Brain microvascular endothelial cell (primary cell): ENCODE data around the gene STK26.

ENCODE experiments used
- DNase-seq: peaks from one replicate; pipeline ENCODE4 v3.0.0-alpha.2; 2020
- H3K27ac ChIP-seq: fragments of 250-450 bp; sonication (Bioruptor Pico); 2 replicates; pipeline ENCODE4 v1.5.1; 2020; ENCODE audit warnings: mild to moderate bottlenecking, moderate library complexity
- H3K27me3 ChIP-seq: fragments of 250-450 bp; sonication (Bioruptor Pico); replicated peaks from 2 replicates; pipeline ENCODE4 v1.5.1; 2020; ENCODE audit warnings: mild to moderate bottlenecking
- H3K36me3 ChIP-seq: fragments of 250-450 bp; sonication (Bioruptor Pico); replicated peaks from 2 replicates; pipeline ENCODE4 v1.5.1; 2020; ENCODE audit warnings: mild to moderate bottlenecking
- H3K4me3 ChIP-seq: 2 replicates; pipeline ENCODE4 v1.5.1; 2011; ENCODE audit warnings: low read depth, mild to moderate bottlenecking, control low read depth, low read length, moderate library complexity
- CTCF ChIP-seq: IDR thresholded peaks from 2 replicates; pipeline ENCODE4 v1.5.1; 2011; ENCODE audit warnings: low read depth, mild to moderate bottlenecking, moderate library complexity, low read length, control low read depth, inconsistent platforms; ENCODE audit errors: missing control alignments
- in situ Hi-C: cut with HindIII; loops from 2 replicates; pipeline ENCODE4 v1.10.0; 2017; ENCODE audit warnings: low sequenced_read_pairs, low pct_ligation_motif_present

STK26 gene

DNA sequence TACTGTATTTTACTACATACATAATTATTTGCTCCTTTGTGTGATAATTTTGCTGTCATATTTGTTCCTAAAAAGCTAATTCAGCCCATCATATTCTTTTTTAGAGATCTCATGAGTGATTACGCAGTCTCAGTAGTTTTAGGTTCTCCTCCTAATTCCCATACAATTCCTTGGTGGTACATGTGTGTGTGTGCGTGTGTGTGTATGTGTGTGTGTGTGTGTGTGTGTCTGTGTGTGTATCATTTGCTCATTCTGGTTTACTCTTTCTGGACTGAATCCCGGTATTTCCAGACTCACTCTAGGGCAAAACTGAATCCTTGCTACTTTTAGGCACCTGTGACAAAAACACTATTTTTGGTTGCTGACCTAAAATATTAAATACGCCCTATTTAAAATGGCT is 34.9 kb downstream of the STK26 start:
- DNase-seq: no peak
- Histone ChIP-seq H3K27me3 (no peaks in the 10 kb centered on the region), H3K4me3 (no peak overlapping the region), H3K27ac (no peak overlapping the region), H3K36me3 (no peaks in the 10 kb centered on the region)
- no peak for TF ChIP-seq CTCF
- in situ Hi-C loops: no loop called here

DNA sequence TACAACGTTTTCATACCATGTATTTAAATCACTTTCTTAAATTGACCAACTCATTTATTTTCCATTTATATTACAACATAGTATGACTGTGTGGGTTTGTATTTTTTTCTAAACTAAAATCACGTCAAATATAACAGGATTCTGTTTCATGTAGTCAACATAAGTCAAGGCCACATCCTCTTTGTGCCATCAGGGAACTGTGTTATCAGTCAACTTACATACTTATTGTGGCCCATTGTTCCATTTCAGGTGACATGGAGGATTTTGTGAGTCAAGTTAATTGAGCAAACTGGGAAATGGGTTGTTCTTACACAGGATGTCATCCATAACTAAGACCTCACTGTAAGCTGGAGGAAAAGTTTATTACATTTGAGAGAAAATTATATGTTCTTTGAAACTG is 35.9 kb downstream of the STK26 start:
- Histone ChIP-seq H3K36me3 (no peaks in the 10 kb centered on the region), H3K27ac (no peak overlapping the region), H3K4me3 (no peak overlapping the region), H3K27me3 (no peaks in the 10 kb centered on the region)
- in situ Hi-C loops: no loop called here
- TF ChIP-seq CTCF: no peak
- no peak for DNase-seq

- Histone ChIP-seq H3K36me3 (no peaks in the 10 kb centered on the region), H3K27me3 (no peaks in the 10 kb centered on the region), H3K4me3 (no peak overlapping the region), H3K27ac (no peak overlapping the region)
- in situ Hi-C loops: no loop called here
- no peak for TF ChIP-seq CTCF
- DNase-seq: no peak
Measured at GRCh38 chrX:132059973-132060540, 37.0 kb downstream of the STK26 start.

GRCh38 chrX:132063334-132063733 is 40.2 kb downstream of the STK26 start:
- Histone ChIP-seq H3K36me3 (no peaks in the 10 kb centered on the region), H3K27ac (no peak overlapping the region), H3K4me3 (no peak overlapping the region), H3K27me3 (no peaks in the 10 kb centered on the region)
- TF ChIP-seq CTCF: no peak
- DNase-seq: no peak
- in situ Hi-C loops: no loop called here

DNA sequence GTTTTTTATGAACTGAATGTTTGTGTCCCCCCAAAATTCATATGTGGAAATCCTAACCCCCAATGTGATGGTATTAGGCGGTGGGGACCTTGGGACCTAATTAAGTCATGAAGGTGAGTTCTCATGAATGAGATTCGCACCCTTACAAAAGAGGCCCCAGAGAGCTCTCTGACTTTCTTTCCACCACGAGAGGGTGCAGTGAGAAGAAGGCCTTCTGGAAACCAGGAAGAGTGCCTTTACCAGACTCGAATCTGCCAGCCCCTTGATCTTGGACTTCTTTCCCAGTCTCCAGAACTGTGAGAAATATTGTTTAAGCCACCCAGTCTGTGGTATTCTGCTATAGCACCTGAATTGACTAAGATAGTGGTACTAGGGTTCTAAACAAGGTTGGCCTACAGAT is 40.8 kb downstream of the STK26 start:
- Histone ChIP-seq H3K27me3 (no peaks in the 10 kb centered on the region), H3K36me3 (no peaks in the 10 kb centered on the region), H3K27ac (no peak overlapping the region), H3K4me3 (no peak overlapping the region)
- no peak for DNase-seq
- TF ChIP-seq CTCF: no peak
- in situ Hi-C loops: no loop called here

GRCh38 chrX:132068405-132068804 is 45.3 kb downstream of the STK26 start:
- Histone ChIP-seq H3K27me3 (no peaks in the 10 kb centered on the region), H3K27ac (no peak overlapping the region), H3K4me3 (no peak overlapping the region), H3K36me3 (no peaks in the 10 kb centered on the region)
- no peak for TF ChIP-seq CTCF
- no peak for DNase-seq
- in situ Hi-C loops: no loop called here
